Glomerular endothelial cell (primary cell): ENCODE measurements around the gene CSN3. TPM values are rescaled to one million over a fixed set of nuclear protein-coding genes. Genes with fewer than 3 reads are reported as not detected.

Experiments
- DNase-seq: peaks from one replicate; pipeline ENCODE4 v3.0.0-alpha.2; 2011; ENCODE audit warnings: low read depth, low spot score; ENCODE audit errors: extremely low read depth
- total RNA-seq: library from RNA; depleted of rRNA; stranded (reverse); fragments of >200 nt; gene quantifications from 2 replicates; pipeline ENCODE4 v1.2.3, GENCODE V29; 2015

Gene CSN3
- total RNA-seq, 1 donor from 2014 or later = not detected

DNA sequence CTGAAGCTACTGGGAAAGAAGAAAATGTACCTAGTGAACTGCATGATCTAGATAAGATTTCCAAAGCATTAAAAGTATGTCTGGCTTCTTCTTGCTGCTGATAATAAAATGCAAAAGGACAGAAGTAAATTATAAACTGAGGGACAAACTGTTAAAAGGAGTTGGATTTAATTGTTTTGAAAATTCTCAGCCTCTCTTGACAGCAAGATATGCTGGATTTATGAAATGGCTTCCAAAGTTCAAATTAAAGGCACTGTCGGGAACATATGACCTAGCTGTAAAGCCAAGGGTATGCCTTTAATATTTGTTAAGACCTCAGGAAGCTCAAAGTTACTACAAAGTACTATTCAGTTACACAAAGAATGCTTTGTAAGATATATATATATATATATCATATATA, 46.3 kb downstream of the CSN3 start:
- DNase-seq = no peak

- no peak for DNase-seq
Observed at GRCh38 chr4:70291341-70291740, 48.9 kb downstream of the CSN3 start.

- DNase-seq = no peak
Observed at GRCh38 chr4:70297576-70297975, 55.2 kb downstream of the CSN3 start.

GRCh38 chr4:70298051-70298450, 55.7 kb downstream of the CSN3 start:
- no peak for DNase-seq

GRCh38 chr4:70299643-70300042, 57.2 kb downstream of the CSN3 start:
- DNase-seq = no peak

DNA sequence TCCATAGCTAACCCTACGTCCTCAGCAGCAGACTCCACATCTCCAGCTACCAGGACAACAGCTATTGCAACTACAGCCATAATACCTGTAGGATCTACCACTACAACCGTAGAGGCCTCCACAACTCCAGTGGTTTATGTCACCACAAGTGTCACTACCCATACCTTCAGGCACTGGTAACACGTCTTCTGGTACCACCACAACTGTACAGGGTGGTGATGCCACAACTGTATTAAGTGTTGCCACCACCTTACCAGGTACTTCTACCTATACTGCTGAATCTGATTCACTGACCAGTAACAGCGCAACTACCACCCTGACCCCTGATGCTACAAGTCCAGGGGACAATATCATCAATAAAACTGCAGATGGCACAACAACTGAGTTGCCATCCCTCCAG, 57.8 kb downstream of the CSN3 start:
- DNase-seq = no peak

Other genes with a start within 250 kb of the CSN3 start
- gene STATH, start 246.6 kb upstream of the CSN3 start, total RNA-seq = not detected in 2 replicates
- gene HTN3, start 214.1 kb upstream of the CSN3 start, total RNA-seq = not detected in 2 replicates
- gene HTN1, start 192.2 kb upstream of the CSN3 start, total RNA-seq = not detected in 2 replicates
- not detected in 2 replicates for gene PRR27, start 88.4 kb upstream of the CSN3 start, total RNA-seq
- not detected in 2 replicates for gene ODAM, start 46.9 kb upstream of the CSN3 start, total RNA-seq
- gene FDCSP, start 16.5 kb upstream of the CSN3 start, total RNA-seq = not detected in 2 replicates
- gene CABS1, start 92.4 kb downstream of the CSN3 start, total RNA-seq = not detected in 2 replicates
- gene SMR3A, start 118.2 kb downstream of the CSN3 start, total RNA-seq = not detected in 2 replicates
- gene SMR3B, start 140.5 kb downstream of the CSN3 start, total RNA-seq = not detected in 2 replicates
- not detected in 2 replicates for gene OPRPN, start 155.3 kb downstream of the CSN3 start, total RNA-seq
- not detected in 2 replicates for gene MUC7, start 229.6 kb downstream of the CSN3 start, total RNA-seq